GM18870 (cell line): ENCODE measurements around the gene MN1.

ENCODE experiments used
- ATAC-seq: cut with Tn5 transposase; IDR thresholded peaks from one replicate; pipeline ENCODE4 v1.9.1; 2021; ENCODE audit warnings: moderate library complexity; ENCODE audit not compliant: unreplicated experiment

The MN1 gene

GRCh38 chr22:27786291-27786932, 15.1 kb downstream of the MN1 start:
- no peak for ATAC-seq

DNA sequence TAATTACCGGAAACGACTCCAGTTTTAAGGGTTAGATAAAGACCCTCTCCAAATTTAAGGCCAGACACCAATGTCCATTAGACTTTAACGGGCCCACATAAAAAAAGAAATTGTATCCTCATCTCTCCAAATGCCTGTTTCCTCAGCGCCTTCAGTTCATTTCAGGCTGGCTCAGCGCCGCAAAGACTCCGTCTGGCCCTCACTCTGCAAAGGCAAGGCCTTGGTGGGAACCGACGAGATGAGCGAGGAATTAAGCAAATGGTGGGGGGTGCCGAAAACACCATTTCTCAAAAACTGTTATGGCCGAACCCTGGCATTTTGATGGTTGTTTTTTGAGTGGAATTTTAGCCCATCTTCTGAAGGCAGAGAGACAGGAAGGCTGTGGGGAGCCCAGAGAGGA, 15.7 kb downstream of the MN1 start:
- ATAC-seq, result no peak

- ATAC-seq, result no peak
Measured at GRCh38 chr22:27784120-27784475, 17.5 kb downstream of the MN1 start.

- ATAC-seq, result no peak
Measured at GRCh38 chr22:27783436-27784119, 18.0 kb downstream of the MN1 start.

GRCh38 chr22:27782088-27782487, 19.5 kb downstream of the MN1 start:
- ATAC-seq, result no peak

GRCh38 chr22:27780161-27780575, 21.4 kb downstream of the MN1 start:
- ATAC-seq, result no peak

- ATAC-seq, result no peak
Measured at GRCh38 chr22:27779643-27780042, 21.9 kb downstream of the MN1 start.

- ATAC-seq, result no peak
Measured at GRCh38 chr22:27778294-27779090, 23.1 kb downstream of the MN1 start.

DNA sequence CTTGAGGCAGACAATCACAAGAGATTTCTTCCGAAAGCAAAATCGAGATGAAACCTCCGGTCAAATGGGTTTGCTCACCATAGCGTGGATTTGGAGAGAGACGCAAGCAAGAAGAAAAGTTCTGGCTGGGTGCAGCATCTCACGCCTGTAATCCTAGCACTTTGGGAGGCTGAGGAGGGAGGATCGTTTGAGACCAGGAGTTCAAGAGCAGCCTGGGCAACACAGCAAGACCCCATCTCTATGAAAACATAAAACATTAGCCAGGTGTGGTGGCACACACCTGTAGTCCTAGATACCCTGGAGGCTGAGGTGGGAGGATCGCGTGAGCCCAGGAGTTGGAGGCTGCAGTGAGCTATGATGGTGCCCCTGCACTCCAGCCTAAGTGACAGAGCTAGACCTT, 24.4 kb downstream of the MN1 start:
- ATAC-seq, result no peak

DNA sequence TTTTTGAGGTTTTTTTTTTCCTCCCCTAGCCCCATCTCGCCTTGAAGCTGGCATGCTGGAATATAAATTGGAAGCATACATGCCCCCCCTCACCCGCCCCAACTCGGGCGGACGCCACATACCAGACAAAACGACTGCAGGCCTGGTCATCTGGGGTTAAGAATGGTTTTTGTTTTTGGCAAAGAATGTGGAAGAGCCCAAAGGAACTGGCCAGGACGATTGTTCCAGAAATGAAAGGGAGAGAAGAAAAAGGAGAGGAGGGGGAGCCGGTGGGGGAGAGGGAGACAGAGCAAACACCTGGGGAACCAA, 25.0 kb downstream of the MN1 start:
- ATAC-seq, result no peak

GRCh38 chr22:27775758-27776649, 25.6 kb downstream of the MN1 start:
- no peak for ATAC-seq

DNA sequence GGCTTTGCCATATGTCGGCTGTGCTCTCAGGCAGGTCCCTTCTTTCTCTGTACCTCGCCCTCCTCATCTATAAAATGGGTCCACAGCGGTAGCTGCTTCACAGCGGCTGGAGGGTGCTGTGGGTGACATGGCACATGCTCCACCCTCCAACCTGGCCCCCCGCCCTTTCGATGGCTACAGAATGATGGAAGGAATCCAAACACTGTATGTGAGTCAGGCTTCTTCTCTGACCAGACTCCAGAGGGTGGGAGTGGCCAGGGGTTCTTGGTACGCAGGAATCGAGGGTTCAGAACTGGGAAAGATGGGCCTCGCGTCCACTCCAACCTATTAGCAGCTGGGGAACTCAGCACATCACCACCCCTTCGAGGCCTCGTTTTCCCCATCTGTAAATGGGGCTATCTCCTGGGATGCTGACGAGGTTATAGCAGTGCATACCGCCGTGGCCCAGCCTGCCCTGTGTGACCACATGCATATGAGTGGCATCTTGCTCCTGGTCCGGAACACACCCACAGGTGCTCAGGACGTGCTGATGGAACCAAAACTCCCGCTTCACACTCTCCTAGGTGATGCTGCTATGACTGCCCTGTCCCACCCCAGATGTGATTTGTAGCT, 26.4 kb downstream of the MN1 start:
- no peak for ATAC-seq

DNA sequence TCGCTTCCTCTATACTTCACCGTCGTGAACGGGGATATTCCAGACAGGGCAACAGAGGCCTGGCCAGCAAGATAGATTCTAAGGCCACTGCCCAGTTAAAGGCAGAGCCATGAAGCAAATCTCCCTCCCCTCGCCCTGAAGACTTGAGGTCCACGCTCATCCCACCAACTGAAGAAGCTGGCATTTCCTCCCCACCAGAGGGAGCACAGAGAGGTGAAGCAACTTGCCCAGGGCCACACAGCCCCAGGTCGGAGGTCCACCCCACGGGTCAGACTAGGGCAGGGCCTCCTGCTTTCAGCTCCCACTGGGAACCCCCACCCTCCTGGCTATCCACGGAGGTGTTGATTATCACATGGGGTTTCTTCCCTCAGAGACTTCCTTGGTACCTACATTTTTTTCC, 27.4 kb downstream of the MN1 start:
- no peak for ATAC-seq

GRCh38 chr22:27772984-27773498, 28.5 kb downstream of the MN1 start:
- ATAC-seq, result no peak

- ATAC-seq, result no peak
Measured at GRCh38 chr22:27772081-27772983, 29.2 kb downstream of the MN1 start.

- no peak for ATAC-seq
Measured at GRCh38 chr22:27771637-27772036, 29.9 kb downstream of the MN1 start.

DNA sequence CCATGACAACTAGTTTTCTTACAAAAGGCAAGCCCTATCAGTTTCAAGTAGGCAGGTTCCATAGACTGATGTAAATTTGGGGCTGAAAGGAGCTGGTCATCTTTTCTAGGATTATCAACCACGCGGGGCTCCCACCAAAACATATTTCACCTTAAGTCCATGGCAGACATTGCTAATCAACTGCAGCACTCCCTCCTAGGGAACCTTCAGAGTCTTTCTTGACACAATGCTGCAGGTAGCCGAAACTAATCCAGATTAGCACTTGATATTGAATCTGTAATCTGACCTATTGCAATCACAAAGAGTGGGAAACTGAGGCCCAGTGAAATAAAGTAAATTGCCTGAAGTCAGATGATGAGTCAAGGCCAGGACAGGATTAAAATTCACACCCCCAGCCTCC, 32.5 kb downstream of the MN1 start:
- ATAC-seq, result no peak

GRCh38 chr22:27768027-27768653, 33.4 kb downstream of the MN1 start:
- no peak for ATAC-seq

DNA sequence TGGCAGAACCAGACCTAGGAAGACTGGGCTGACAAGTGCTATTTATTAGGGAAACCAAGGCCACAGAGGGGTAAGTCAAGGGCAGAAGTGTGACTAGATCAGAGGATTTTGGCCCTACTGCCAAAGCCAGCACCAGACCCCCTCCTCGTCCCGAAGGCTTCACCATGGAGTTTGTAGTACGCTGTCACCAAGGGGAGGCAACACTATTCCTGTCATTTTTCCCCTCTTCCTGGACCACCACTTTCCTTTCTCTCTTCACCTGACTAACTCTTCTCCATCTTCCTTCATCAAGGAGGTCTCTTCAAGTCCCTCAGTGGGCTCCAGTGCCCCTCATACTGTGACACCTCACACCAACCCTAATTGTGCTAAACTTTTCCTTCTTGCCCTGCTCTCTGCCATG, 34.9 kb downstream of the MN1 start:
- ATAC-seq, result no peak
